Stimulated activated CD8-positive, alpha-beta memory T cell treated with anti-CD3 and anti-CD28 coated beads, Interleukin-4, amount 100 ng/mL, for 4 hours (primary cell): ENCODE data around the gene FOSL2.

ENCODE experiments used
- DNase-seq, 2 donors: peaks; one replicate each; pipeline ENCODE4 v3.0.0-alpha.2; 2020; ENCODE audit warnings: low read depth in 2 of 2, low spot score in 1 of 2

Gene FOSL2

GRCh38 chr2:28394331-28394877 is 1.7 kb downstream of the FOSL2 start:
- no peak for DNase-seq

GRCh38 chr2:28394997-28395333 is 2.3 kb downstream of the FOSL2 start:
- DNase-seq = no peak

- DNase-seq = no peak
Observed at GRCh38 chr2:28395334-28396061, 2.8 kb downstream of the FOSL2 start.

GRCh38 chr2:28397043-28397381 is 4.4 kb downstream of the FOSL2 start:
- DNase-seq = no peak

- DNase-seq = no peak
Observed at GRCh38 chr2:28398101-28398834, 5.6 kb downstream of the FOSL2 start.

GRCh38 chr2:28399289-28399688 is 6.6 kb downstream of the FOSL2 start:
- DNase-seq = no peak

GRCh38 chr2:28399956-28400355 is 7.3 kb downstream of the FOSL2 start:
- no peak for DNase-seq

GRCh38 chr2:28400419-28400818 is 7.8 kb downstream of the FOSL2 start:
- no peak for DNase-seq

- no peak for DNase-seq
Observed at GRCh38 chr2:28400921-28401320, 8.3 kb downstream of the FOSL2 start.

GRCh38 chr2:28401411-28401810 is 8.8 kb downstream of the FOSL2 start:
- DNase-seq = no peak

- no peak for DNase-seq
Observed at GRCh38 chr2:28401948-28402550, 9.4 kb downstream of the FOSL2 start.

GRCh38 chr2:28403370-28403956 is 10.8 kb downstream of the FOSL2 start:
- no peak for DNase-seq

GRCh38 chr2:28404086-28404485 is 11.4 kb downstream of the FOSL2 start:
- DNase-seq = no peak

- no peak for DNase-seq
Observed at GRCh38 chr2:28405537-28405936, 12.9 kb downstream of the FOSL2 start.

- peak in 1 of 2 donors; percentile 75 for DNase-seq
Observed at GRCh38 chr2:28406276-28407096, 13.8 kb downstream of the FOSL2 start.

GRCh38 chr2:28407131-28407975 is 14.7 kb downstream of the FOSL2 start:
- DNase-seq = no peak

GRCh38 chr2:28407976-28408690 is 15.5 kb downstream of the FOSL2 start:
- DNase-seq = no peak

- peak; percentile 54 to 73 for DNase-seq
Observed at GRCh38 chr2:28408764-28409599, 16.3 kb downstream of the FOSL2 start.
